GM12801 (cell line): ENCODE results near the gene TRHDE.

Experiments used
- CTCF ChIP-seq: IDR thresholded peaks from one replicate; pipeline ENCODE4 v1.5.1; 2011; ENCODE audit warnings: control low read depth; ENCODE audit not compliant: insufficient read length; ENCODE audit errors: extremely low read depth

Gene TRHDE

DNA sequence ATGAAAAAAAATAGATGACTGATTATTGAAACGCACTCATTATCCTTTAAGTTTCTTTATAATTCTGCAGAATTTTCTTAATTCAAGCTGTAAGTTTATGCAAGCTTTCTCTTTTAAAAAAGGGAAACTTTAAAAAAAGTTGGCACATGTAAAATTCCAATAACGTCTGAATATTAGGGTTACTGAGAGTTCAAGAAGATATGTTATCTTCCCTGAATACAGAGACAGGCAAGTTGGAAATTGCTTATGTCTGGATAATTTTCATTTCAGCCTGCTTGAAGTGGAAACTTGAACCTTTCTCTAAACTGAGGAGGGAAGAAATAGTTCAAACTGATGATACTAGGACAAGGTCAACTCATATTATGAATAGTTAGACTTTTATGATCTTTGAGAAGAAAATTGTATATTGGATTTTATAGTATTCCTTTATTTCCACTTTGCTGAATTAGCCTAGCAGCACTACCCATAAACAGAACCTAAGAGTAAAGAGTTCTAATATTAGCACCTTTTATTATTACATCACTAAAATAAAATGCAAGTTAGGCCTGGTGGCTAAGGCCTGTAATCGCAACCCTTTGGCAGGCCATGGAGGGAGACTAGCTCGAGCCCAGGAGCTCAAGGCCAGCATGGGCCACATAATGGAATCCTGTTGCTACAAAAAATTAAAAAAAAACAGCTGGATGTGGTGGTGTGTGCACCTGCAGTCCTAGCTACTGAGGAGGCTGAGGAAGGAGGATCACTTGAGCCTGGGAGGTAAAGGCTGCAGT lies 288.0 kb downstream of the TRHDE start:
- TF ChIP-seq CTCF = no peak

DNA sequence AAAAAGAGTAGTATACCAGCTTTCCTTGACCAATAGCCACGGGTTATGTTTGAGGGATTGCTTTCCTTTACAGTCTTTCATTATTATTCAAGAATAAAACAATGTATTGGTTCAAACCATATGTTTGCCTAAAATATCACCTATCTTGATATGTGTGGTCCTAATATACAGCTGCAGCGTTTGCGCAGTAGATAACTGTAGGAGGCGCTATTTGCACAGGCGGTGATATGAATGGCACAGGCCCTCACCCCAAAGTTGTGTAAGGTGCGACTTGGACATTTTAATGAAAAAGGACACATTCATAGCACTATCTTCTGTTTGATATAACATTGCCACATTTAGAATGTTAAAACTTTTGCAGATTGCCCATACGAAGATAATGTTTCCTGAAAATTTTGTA lies 298.4 kb downstream of the TRHDE start:
- TF ChIP-seq CTCF = no peak

- no peak for TF ChIP-seq CTCF
Observed at GRCh38 chr12:72574138-72574537, 302.0 kb downstream of the TRHDE start.

DNA sequence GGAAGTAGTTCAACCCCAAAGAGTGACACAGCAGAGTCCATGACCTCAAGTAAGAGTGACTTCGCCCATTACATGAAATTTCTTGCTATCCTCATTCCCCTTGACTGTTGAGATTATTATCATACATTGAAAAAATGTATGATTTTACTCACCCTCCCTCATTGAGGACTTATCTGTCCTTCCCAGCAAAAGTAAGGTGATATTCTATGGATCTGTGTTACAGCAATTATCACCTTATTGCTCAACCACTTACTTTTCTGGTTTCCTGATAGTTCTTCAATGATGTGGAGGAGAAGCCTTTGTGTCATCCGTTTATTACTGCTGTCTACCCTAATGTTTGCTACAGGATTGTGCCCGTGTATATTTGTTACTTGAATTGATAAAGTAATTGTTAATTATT lies 306.2 kb downstream of the TRHDE start:
- no peak for TF ChIP-seq CTCF

GRCh38 chr12:72586456-72586855 lies 314.3 kb downstream of the TRHDE start:
- TF ChIP-seq CTCF = no peak

DNA sequence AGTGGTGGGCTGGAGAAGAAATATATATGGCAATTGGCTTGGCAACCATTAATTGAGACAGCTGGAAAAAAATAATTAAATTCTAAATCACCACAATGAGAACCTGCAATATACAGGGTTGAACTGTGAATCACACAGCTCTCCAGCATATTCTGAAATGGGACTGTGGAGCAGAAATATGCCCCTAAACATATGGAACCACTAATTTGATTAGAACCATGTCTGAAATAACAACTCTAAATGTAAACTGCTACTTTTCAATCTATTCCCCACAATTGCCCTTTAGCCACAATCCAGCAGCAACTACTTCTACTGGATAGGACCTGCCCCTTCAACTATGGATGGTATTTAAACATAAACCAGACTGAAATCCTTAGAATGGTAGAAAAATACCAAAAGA lies 330.4 kb downstream of the TRHDE start:
- no peak for TF ChIP-seq CTCF

DNA sequence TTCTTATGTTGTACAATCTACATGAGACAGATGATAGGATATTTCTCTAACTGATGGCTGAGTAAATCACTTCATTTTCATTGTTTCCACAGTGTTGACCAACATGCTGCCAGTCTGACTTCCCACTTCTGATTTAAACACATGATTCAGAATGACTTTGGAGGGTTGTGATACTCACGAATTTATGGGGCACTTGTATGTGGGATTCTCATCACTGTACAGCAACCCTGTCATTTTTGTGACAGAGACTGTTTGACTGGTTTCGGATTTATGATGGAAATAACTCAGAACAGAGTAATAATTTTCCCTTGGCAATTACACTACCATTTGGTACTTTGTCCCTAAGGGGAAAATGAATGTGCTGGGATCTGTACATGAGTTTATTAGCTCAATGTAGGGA lies 333.8 kb downstream of the TRHDE start:
- no peak for TF ChIP-seq CTCF
